KBM-7 (cell line): Measurements from ENCODE around the gene KRTAP12-2.
"Not testable (repeated sequence)": the region's sequence is repeated elsewhere in the genome, so short reads cannot be mapped to it uniquely, and the experiment has no call there.

Experiments
- DNase-seq: peaks from one replicate; pipeline ENCODE4 v3.0.0-alpha.2; 2015
- in situ Hi-C: fragments of 300-500 bp; cut with MboI; formaldehyde crosslinking; loops from 2 replicates; pipeline ENCODE4 v1.14.3; 2020; ENCODE audit warnings: low sequenced_read_pairs, low pct_unique_long_range_greater_than_20kb, mixed read lengths

KRTAP12-2 gene

DNA sequence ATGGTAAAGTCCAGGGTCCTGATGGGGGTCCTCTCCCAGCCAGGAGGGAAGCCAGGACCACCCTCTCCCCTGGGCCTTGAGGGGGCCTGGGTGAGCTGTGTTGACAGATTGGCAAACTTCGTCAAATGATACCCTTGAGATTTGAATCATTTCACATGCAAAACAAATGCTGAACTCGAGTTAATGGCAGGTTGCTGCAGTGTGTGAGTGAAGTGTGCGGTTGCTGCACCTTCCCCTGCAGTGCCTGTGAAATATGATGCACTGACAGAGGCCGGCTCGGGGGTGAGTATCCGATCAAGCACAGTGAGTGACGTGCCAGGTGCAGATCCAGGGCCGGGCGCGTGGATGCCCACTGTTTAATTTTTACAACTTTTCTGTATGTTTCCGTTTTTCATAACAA lies 20.9 kb upstream of the KRTAP12-2 start:
- no peak for DNase-seq
- in situ Hi-C loops = no loop called here

DNA sequence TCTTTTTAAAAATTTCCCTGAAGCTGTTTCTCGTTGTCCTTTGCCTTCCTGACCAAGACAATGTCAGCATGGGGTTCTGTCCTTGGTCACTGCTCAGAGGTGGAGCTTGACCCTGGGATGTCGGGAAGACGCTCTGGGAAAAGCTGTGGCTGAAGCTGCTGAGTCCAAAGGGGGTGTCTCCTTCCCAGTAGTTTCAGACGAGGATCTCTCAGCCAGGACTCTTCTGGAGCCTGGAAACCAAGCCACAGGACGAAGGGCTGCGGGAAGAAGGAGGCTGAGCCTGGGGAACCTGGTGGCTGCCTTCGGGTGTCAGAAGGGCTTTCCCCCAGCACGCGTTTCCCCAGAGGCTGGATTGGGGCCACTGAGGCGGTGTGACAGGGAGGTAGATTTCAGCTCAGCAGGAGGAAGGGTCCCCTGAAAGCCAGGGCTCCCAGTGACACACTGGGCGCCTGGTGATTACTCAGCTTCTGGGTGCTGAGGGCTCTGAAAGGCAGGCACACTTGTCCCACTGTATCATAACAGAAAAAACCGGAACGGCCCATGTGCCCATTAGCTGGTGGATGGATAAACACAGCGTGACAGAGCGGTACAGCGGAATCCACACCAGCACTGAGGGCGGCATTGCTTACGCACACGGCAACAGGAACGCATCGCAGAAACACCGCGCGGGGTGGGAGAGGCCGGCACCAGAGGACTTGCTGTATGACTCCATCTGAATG lies 20.3 kb upstream of the KRTAP12-2 start:
- no peak for DNase-seq
- in situ Hi-C loops = no loop called here

DNA sequence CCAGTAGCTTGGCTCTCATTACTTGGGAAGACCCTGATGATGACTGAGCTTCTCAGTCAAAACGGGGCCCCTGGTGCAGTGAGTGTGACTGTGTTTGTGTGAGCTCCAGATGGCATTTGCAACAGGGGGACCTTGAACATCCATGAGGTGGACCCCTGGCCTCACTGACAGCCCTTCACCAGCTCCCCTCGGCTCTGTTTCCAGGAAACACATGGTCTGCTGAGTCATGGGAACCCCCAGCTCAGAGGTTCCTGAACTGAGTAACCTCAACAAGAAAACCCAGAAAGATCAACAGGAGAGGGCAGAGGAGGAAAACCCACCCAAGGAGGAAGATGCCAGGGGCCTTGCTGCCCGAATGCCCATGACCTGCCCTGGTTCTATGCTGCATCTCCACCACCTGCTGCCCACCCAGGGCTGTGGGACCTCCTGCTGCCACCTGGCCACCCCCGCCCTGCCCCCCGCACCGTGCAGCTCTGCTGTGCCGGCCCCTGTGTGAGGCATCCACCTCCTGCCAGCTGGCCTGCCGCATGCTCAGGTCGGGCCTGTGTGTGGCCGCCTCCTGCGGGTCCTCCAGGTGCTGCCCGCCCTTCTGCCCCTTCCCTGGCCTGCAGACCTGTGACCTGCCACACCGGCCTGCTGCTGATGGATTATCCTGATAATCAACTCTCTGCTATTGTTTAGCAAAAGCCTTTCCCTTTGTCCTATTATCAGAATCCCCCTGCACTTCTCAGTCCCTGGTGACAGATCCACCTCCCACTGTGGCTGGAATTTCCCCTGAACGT lies 19.5 kb upstream of the KRTAP12-2 start:
- DNase-seq = no peak
- in situ Hi-C loops = no loop called here

DNA sequence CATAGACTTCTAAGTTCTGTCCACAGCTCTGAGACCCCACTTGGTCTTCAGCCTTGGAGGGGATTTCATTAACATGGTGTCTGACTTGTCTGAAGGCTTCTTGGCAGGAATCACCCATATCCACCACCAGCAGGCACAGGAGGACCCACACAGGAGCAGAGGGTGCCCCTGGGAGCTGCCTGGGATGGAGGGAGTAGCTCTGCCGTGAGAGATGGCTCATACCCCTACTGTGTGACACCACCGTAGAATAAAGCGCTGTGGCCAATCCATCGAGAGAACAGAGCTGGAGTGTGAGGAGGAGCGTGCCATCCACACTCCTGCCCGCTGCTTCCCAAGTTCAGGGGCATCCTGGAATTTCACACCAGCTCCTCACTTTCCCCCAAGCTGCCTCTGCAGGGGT lies 18.3 kb upstream of the KRTAP12-2 start:
- DNase-seq, in situ Hi-C loops: not testable (repeated sequence)

DNA sequence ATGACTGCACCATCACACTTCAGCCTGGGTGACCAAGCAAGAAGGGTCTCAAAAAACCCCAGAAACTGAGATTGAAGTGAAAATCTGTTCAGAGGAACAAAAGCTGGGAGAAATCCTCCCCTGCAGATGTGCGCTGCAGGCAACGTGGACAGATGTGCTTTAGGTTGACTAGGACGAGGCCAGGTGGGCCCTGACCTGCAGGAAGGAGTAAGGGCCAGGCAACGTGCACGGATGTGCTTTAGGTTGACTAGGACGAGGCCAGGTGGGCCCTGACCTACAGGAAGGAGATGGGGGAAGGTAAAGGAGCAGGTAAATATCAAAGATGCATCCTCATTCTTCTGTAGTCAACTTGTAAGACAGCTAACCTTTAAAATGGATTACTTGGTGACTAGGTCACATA lies 17.8 kb upstream of the KRTAP12-2 start:
- in situ Hi-C loops = no loop called here

DNA sequence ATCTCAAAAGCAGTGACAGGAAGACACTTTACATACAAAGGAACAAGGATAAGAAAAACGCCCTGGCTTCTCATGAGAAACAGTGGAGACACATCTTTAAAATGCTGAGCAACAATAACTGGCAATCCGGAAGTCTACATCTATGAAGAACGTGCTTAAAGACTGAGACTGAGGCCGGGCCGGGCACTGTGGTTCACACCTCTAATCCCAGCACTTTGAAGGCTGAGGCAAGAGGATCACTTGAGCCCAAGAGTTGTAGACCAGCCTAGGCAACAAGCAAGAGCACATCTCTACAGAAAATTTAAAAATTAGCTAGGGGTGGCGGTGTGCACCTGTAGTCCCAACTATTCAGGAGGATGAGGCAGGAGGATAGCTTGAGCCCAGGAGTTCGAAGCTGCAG lies 17.4 kb upstream of the KRTAP12-2 start:
- in situ Hi-C loops = no loop called here
- no peak for DNase-seq

More for the DNA sequence above, 17.8 kb upstream of the KRTAP12-2 start:
- no peak for DNase-seq

DNA sequence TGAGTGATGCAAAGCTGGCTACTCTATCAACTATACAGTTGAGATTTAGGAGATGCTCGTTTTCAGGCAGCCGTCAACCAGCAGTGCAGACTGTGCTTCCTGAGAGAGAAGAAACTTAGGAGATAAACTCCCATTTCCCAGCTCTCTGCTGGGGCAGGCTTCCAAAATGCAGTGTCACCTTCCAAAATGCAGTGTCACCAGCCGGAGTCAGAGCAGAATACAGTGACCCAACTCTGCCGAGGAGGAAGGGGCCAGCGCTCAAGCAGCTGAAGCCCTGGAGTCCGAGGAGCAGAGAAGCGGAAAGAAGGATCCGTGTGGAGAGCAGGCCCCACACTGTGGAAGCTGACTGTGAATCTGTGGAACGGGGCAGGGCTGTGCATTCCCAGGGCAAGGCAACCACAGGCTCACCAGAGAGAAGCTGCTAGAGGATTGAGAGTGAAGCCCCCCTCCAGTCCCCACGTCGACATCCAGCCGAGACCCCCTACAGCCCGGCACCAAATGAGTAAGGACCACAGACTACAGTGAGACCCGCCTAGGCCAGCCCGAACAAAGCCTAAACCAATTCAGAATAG lies 15.9 kb upstream of the KRTAP12-2 start:
- DNase-seq = no peak
- in situ Hi-C loops = no loop called here

DNA sequence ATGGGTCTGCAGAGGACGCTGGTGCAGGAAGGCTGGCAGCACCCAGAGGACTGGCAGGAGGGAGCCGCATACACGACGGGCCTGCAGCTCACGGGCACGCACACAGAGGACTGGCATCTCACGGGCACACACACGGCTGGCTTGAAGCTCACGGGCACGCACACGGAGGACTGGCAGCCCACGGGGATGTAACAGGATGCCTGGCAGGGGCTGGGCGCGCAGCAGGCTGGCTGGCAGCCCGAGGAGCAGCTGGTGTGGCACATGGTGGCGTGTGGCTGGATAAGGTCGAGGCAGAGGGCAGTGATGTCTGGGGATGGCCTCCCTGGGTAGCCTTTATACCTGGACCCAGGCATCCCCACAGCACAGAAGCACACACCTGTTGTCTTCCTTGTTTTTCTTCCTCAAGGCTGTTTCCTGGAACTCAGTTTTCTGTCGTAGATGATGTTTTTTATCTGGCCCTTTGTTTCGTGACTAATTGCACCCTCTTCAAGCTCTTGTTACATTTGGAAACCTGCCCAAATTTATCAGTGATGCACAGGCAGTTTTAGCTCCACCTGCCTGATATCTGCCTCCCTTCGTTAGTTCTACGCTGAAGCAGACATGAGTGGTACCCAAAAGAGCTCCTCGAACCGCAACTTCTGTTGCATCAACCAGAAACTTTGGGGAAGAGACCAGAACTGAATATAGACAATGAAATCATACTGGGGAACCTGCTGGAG lies 15.3 kb upstream of the KRTAP12-2 start, which contains the start of gene KRTAP12-1:
Gene KRTAP12-1 (minus strand): TSS at position 303 of the 719 bp plus-strand sequence. CDS start 40 bp downstream, at position 263.
- in situ Hi-C loops = no loop called here
- DNase-seq = no peak

DNA sequence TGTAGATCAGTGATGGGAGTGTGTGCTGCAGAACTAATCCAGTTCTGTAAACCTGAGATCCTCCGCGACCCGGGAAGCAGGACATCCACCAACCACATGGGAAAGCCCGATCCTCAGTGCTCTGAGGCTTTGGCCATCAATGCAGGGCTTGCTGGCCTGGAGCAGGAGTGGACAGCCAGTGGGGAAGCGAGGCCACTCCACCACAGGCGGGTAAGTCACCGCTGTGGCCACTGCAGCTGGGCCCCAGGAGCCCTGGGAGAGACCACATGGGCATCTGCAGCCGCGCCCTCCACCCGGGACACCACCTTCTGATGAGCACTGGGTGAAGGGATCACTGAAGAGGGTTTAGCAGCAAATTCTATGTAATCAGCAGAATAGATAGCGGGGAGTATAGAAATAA lies 14.4 kb upstream of the KRTAP12-2 start:
- in situ Hi-C loops = no loop called here
- DNase-seq = no peak

DNA sequence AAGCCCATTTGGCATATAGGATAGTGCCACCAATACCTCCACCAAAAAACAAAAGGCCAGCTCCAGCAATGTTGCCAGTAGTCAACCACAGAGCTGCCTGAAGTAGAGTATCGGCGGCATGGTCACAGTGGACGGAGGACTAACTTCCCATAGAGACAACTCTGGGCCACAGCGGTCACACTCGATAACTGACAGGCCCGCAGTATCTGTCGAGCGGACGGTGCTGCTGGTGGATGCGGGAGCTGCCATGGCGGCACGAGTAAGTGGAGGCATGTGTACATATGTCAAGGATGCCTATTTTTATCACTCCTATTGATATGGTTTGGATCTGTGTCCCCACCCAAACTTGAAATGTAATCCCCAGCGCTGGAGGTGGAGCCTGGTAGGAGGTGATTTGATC lies 11.2 kb upstream of the KRTAP12-2 start:
- DNase-seq = no peak
- in situ Hi-C loops = no loop called here

DNA sequence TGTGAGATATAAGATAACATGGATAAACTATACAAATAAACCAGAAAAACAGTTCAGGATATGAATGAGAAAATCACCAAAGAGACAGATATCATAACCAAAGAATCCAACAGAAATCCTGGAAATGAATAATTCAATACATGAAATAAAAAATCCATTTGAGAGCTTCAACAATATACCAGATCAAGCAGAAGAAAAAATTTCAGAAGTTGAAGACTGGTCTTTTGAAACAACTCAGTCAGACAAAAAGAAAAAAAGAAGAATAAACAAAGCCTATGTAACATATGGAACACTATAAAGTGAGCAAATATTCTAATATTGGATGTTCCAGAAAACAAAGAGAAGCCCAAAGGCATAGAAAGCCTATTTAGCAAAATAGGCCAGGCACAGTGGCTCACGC lies 5.2 kb upstream of the KRTAP12-2 start:
- peak; percentile 7 for DNase-seq
- in situ Hi-C loops = no loop called here

DNA sequence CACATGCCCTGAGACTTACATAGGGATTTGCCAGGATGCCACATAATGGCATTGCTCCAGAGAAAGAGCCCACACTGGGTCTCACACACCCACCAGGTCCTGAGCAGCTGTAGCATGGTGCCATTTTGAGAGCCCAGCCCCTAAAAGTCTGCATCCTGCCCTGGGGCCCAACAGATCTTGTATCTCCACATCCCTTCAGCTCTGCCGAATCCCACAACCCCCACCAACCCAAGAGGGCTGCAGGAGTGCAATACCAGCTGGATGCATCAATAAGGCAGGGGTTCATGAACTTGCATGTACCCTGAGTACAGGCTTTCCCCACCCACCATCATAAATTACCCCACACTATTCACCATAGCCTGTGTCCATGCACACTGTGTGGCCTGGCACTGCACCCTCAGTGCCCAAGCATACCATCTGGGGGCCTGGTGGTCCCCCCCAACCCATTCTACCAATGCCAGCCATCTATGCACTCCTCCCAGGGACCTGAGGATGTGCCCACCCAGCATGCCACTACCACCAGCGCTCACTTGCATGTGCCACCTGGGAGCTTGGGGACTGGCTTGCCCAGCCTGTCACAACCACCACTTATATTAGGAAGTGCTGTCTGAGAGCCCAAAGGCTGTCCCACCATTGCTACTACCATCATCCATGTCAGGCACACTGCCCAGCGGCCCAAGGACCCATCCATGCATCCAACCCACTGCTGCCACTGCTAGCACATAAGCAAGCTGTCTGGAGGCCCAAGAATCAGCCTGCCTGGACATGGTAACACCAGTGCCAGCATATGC lies 4.1 kb upstream of the KRTAP12-2 start:
- in situ Hi-C loops = no loop called here
- DNase-seq = no peak

DNA sequence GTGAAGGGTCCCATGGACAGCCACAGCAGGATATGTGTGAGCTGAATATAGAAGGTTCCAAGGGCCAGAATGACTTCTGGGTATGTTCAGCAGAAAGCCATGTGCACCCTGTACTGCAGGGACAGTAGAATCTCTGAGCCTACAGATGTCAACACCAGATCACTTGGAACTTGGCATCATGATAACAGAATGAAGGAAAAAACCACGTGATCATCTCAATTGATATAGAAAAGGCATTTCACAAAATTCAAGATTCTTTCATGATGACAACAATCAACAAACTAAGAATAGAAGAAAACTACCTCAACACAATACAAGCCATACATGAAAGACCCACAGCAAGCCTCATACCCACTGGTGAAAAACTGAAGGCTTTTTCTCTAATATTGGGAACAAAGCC lies 885 bp upstream of the KRTAP12-2 start:
- in situ Hi-C loops = no loop called here
- no peak for DNase-seq

DNA sequence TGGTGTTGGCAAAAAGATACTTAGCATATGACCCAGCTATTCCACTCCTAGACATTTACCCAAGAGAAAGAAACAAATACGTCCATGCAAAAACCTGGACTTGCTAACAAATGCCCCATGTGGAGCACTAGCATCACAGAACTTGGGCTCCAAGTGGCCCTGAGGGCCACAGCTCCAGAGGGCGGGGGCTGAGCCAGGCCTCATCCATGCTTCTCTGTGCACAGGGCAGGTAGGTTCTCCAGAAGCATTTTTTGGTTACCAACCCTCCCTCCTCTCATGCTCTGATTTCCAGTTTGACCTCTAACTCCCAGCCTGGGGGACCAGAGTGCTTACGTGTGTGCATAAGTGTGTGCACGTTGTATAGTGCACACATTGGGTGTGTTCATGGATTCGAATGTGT lies 2.0 kb downstream of the KRTAP12-2 start:
- no peak for DNase-seq
- in situ Hi-C loops = no loop called here

DNA sequence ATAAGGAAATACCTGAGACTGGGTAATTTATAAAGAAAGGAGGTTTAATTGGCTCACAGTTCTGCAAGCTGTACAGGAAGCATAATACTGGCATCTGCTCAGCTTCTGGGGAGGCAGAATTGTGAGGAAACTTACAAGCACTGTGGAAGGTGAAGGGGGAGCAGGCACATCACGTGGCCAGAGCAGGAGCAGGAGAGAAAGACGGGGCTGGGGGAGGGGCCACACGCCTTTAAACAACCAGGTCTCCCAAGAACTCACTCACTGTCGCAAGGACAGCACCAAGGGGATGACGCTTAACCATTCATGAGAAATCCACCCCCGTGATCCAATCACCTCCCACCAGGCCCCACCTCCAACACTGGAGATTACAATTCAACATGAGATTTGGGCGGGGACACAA lies 5.2 kb downstream of the KRTAP12-2 start:
- in situ Hi-C loops, DNase-seq: not testable (repeated sequence)

DNA sequence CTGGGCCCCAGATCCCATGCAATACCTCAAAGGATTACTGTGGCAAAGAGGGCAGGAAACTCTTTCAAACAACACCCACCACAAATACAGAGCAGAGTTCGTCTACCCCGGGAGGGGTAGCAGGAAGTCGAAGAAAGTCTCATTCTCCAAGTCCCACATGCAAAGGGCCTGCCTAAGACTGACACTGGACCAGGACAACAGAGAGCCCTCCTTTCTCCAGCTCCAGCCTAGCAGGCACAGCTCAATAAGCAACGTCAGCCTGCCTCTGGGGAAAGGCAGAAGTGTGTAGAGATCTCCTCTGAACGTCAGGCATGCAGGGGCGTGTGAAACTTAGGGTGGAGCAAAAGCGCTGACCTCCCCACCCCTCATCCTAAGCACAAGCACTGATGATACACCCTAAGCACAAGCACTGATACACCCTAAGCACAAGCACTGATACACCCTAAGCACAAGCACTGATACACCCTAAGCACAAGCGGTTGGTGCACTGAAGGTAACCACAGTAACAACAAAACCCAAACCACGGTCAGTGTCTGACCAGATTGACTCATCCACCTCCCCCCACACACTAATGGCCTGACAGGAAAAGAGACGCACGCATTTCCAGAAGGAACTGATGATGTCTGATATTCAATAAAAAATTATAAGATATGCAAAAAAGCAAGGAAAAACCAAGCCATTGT lies 7.7 kb downstream of the KRTAP12-2 start:
- in situ Hi-C loops = no loop called here

DNA sequence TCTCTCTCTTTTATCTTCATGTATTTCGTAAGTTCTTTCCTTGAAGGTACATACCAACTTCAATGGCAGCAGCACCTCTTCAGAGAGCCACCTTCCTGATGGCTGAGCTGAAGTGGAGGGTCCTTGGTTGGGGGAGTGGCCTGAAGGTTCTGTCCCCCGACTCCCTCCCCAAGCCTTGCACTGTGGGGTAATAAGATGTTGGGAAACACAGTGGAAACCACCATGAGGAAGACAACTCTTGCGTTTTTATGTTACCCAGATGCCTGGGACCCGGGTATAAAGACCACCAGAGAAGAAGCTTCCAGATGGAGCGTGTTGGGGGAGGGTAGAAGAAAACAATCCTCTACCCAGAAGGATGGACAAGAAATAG lies 8.2 kb downstream of the KRTAP12-2 start:
- DNase-seq = no peak
- in situ Hi-C loops = no loop called here

More for the DNA sequence above, 7.7 kb downstream of the KRTAP12-2 start:
- no peak for DNase-seq
